GM19023 (cell line): Measurements from ENCODE around the gene MMD2.

Source experiments
- ATAC-seq: cut with Tn5 transposase; IDR thresholded peaks from one replicate; pipeline ENCODE4 v1.9.1; 2021; ENCODE audit warnings: mild to moderate bottlenecking, moderate library complexity; ENCODE audit not compliant: unreplicated experiment

Gene MMD2

GRCh38 chr7:4959306-4959705 lies 319 bp upstream of the MMD2 start:
- no peak for ATAC-seq

- ATAC-seq = no peak
These were observed 1.0 kb downstream of the MMD2 start for GRCh38 chr7:4957847-4958476.

- no peak for ATAC-seq
These were observed 6.9 kb downstream of the MMD2 start for GRCh38 chr7:4951903-4952636.

- no peak for ATAC-seq
These were observed 7.7 kb downstream of the MMD2 start for GRCh38 chr7:4951304-4951703.

- no peak for ATAC-seq
These were observed 10.6 kb downstream of the MMD2 start for GRCh38 chr7:4948402-4948801.

- no peak for ATAC-seq
These were observed 13.0 kb downstream of the MMD2 start for GRCh38 chr7:4945949-4946348.

GRCh38 chr7:4944939-4945338 lies 14.0 kb downstream of the MMD2 start:
- ATAC-seq = no peak

- no peak for ATAC-seq
These were observed 15.7 kb downstream of the MMD2 start for GRCh38 chr7:4943297-4943696.

- no peak for ATAC-seq
These were observed 18.8 kb downstream of the MMD2 start for GRCh38 chr7:4939971-4940728.

- no peak for ATAC-seq
These were observed 21.6 kb downstream of the MMD2 start for GRCh38 chr7:4937411-4937810.

- ATAC-seq = no peak
These were observed 24.5 kb downstream of the MMD2 start for GRCh38 chr7:4934419-4935025.

GRCh38 chr7:4931943-4932342 lies 27.0 kb downstream of the MMD2 start:
- ATAC-seq = no peak

- no peak for ATAC-seq
These were observed 30.0 kb downstream of the MMD2 start for GRCh38 chr7:4929005-4929404.

GRCh38 chr7:4928445-4928844 lies 30.5 kb downstream of the MMD2 start:
- no peak for ATAC-seq

- ATAC-seq = no peak
These were observed 38.8 kb downstream of the MMD2 start for GRCh38 chr7:4919969-4920766.

- ATAC-seq = no peak
These were observed 42.9 kb downstream of the MMD2 start for GRCh38 chr7:4916113-4916512.

GRCh38 chr7:4911111-4911828 lies 47.7 kb downstream of the MMD2 start:
- ATAC-seq = no peak

GRCh38 chr7:4906682-4907081 lies 52.3 kb downstream of the MMD2 start:
- no peak for ATAC-seq

- ATAC-seq = no peak
These were observed 53.8 kb downstream of the MMD2 start for GRCh38 chr7:4905171-4905570.

GRCh38 chr7:4904346-4904745 lies 54.6 kb downstream of the MMD2 start:
- ATAC-seq = no peak
